ENCODE data around the gene RHO.
"Not testable (repeated sequence)": the region's sequence is repeated elsewhere in the genome, so short reads cannot be mapped to it uniquely, and the experiment has no call there.

Gene RHO

GRCh38 chr3:129499604-129500333, 28.7 kb upstream of the RHO start:
- DNase-seq (ENCODE audit: low read depth): not testable (repeated sequence)

- no peak for DNase-seq (ENCODE audit: low read depth)
Observed at GRCh38 chr3:129500334-129500658, 28.1 kb upstream of the RHO start.

DNA sequence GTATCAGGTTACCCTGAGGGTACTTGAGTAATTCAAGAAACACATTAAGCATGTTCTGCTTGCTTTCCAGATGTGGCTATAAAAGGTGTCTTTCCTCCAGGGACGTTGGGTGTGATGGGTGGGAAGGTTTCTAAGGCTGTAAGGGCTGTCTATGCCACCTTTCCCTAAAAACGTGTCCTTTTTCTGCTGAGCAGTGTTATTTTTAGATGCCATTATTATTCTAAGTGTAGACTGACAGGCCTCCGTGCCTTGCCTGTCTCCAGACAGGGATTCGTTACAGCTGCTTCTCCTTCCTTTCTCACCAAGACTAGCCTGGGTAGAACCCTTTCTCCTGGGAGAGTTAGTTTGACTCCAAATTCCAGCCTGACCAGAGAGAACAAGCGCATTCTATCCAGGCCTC, 26.8 kb upstream of the RHO start:
- DNase-seq (ENCODE audit: low read depth): no peak

- DNase-seq (ENCODE audit: low read depth): no peak
Observed at GRCh38 chr3:129502641-129503408, 25.6 kb upstream of the RHO start.

DNA sequence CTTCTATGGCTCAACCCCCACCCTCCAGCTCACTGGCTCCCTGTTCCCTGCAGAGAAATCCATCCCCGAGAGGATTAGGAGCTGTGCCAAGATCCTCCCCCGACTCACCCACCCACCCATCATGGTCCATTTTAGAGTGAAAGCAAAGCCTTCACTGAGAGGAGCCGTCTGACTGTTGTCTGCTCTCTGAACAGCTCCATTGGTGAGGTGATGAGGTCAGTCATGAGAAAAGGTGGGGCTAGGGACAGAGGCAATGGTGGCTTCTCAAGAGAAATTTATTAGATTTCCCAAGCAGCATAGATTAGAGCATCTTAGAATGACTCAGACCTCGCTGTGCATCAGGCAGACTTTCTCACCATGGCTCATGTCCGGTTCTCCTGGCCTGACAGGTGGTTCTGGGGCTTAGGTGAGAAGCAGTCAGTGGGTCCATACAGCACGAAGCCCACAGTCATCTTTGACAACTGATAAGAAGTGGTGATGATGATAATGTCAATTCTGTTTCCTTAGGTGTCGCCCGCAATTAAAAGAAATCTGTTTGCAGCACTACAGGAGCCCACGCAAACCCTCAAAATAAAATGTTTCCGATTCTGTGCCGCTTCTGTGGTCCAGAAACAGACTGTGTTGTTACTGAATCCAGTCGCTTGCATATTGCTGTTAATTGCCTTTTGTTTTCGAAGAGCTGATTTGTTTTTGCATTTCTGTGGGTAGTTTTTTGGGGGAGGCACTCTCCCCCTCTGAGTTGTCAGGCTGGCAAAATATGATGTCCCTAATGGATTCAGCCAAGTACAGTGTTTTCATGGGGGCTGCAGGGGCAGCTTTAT, 24.8 kb upstream of the RHO start:
- no peak for DNase-seq (ENCODE audit: low read depth)

GRCh38 chr3:129504471-129505100, 23.9 kb upstream of the RHO start:
- DNase-seq (ENCODE audit: low read depth): peak; percentile 53

GRCh38 chr3:129505341-129505740, 23.1 kb upstream of the RHO start:
- no peak for DNase-seq (ENCODE audit: low read depth)

GRCh38 chr3:129506231-129506742, 22.2 kb upstream of the RHO start:
- no peak for DNase-seq (ENCODE audit: low read depth)

DNA sequence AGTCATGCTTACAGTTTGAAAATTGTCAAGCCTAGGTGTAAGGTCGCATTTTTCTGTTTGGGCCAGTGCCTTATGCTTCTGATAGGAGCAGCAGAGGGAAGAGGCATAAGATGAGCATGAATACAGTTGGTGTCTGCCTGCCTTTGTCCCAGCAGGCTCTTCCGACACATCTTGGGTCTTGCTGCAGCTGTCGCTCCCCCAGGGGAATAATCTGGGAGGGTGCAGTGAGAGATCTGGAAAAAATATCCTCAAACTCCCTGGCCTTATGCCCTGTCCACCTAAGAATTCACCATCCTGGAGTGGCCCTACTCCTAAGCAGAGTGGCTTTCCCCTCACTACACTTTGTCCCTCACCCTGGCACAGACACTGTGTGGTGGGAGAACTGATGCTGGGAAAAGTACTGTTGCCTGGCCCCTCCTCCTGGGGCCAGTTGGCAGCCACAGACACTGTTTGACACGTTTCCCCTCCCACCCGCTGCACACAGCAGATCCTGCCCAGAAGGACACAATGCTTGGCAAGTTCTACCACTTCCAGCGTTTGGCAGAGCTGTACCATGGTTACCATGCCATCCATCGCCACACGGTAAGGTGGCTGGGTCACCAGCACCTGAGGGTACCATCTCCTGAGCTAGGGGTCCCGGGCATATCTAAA, 21.1 kb upstream of the RHO start:
- DNase-seq (ENCODE audit: low read depth): no peak

- no peak for DNase-seq (ENCODE audit: low read depth)
Observed at GRCh38 chr3:129512595-129512994, 15.8 kb upstream of the RHO start.

- no peak for DNase-seq (ENCODE audit: low read depth)
Observed at GRCh38 chr3:129513705-129514104, 14.7 kb upstream of the RHO start.

- DNase-seq (ENCODE audit: low read depth): no peak
Observed at GRCh38 chr3:129514110-129514509, 14.3 kb upstream of the RHO start.

DNA sequence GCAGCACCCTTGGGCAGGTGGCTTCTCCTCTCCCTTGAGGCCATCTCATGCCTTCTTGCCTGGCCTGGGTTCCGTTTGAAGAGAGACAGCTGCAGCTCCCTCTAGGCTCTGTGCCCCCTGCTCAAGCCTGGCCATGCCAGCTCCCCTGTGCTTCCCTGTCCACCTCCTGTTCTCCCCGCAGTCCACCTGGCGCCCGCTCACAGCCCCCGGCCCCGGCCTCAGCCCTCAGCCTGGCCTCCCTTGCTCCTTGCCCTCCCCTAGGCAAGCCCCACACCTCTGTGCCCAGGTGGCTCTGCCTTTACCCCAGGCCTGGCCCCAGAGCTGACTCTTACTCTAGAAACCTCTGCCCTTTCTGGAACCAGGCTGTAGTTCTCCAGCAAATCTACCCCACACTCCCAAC, 13.9 kb upstream of the RHO start:
- no peak for DNase-seq (ENCODE audit: low read depth)

- DNase-seq (ENCODE audit: low read depth): not testable (repeated sequence)
Observed at GRCh38 chr3:129515108-129515820, 13.2 kb upstream of the RHO start.

GRCh38 chr3:129515821-129516432, 12.5 kb upstream of the RHO start:
- not testable (repeated sequence) for DNase-seq (ENCODE audit: low read depth)

DNA sequence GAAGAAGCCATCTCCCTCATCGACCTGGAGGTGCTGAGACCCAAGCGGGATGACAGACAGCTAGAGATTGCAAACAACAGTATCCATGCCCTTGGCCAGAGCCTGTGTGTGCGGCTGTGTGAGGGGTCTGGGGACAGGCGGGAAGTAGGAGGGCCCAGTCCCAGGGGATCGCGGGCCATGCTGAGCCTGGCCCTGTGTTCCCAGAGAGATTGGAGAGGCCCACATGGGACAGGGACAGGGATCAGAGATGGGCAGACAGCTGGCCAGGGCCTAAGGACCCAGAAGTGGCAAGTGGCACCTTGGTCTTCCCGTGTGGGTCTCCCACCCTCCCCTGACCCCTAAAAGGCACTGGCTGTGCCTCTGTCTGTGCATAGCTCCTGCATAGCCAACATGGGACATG, 10.9 kb upstream of the RHO start:
- DNase-seq (ENCODE audit: low read depth): no peak

DNA sequence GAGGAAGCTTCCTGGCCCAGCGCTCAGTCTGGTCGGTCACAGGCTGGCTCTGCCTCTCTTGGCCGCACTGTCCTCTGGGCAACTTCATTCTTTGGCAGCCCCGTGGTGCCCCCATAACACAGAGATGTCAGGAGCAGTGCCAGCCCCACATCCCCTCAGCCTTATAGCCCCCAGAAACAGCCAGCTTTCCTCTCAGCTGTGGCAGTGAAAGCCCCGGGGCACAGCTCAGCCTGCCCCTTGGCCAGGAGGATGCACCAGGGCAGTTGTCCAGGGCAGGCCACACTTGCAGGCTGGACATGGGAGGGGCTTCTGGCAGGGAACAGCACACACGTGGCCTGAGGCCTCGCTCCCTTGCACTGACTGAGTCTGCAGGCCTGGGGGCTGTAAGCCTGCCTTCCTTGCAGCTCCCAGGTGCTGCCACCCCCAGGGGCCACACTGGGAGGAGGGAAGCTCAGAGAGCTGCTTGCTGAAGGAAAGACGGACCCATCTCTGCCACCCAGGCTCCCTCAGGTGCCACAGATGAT, 10.3 kb upstream of the RHO start:
- no peak for DNase-seq (ENCODE audit: low read depth)

GRCh38 chr3:129518581-129518980, 9.9 kb upstream of the RHO start:
- DNase-seq (ENCODE audit: low read depth): no peak

- no peak for DNase-seq (ENCODE audit: low read depth)
Observed at GRCh38 chr3:129519449-129519848, 9.0 kb upstream of the RHO start.

Data from fibroblast of gingiva (primary cell).